Astrocyte of the spinal cord (primary cell): ENCODE data around the gene NEK9.
A peak's percentile ranks its signal among the peaks of the same experiment; 100 is the strongest.
"Not testable (repeated sequence)": the region's sequence is repeated elsewhere in the genome, so short reads cannot be mapped to it uniquely, and the experiment has no call there.

Source experiments
- DNase-seq: peaks from one replicate; pipeline ENCODE4 v3.0.0; 2011; ENCODE audit warnings: low read depth, low spot score
- H3K4me3 ChIP-seq: 2 replicates; pipeline ENCODE4 v1.5.1; 2011; ENCODE audit warnings: low read depth, mild to moderate bottlenecking, low read length, moderate library complexity
- CTCF ChIP-seq: IDR thresholded peaks from 2 replicates; pipeline ENCODE4 v1.5.1; 2012; ENCODE audit warnings: low read depth, mild to moderate bottlenecking, low read length, inconsistent platforms
- in situ Hi-C: cut with HindIII; loops from 2 replicates; pipeline ENCODE4 v1.10.0; 2017; ENCODE audit warnings: low sequenced_read_pairs

NEK9 gene

GRCh38 chr14:75156901-75157300 is 30.1 kb upstream of the NEK9 start:
- TF ChIP-seq CTCF: no peak
- H3K4me3 ChIP-seq: no peak overlapping the region
- in situ Hi-C loops: no loop called here
- peak; percentile 22 for DNase-seq

GRCh38 chr14:75156111-75156510 is 29.3 kb upstream of the NEK9 start:
- in situ Hi-C loops: no loop called here
- TF ChIP-seq CTCF: no peak

GRCh38 chr14:75155169-75155568 is 28.3 kb upstream of the NEK9 start:
- in situ Hi-C loops: no loop called here
- TF ChIP-seq CTCF: no peak
- no peak for DNase-seq
- H3K4me3 ChIP-seq: no peak overlapping the region

More at GRCh38 chr14:75156111-75156510, 29.3 kb upstream of the NEK9 start:
- no peak overlapping the region for H3K4me3 ChIP-seq
- DNase-seq: no peak

- TF ChIP-seq CTCF: no peak
Observed at GRCh38 chr14:75153295-75153694, 26.4 kb upstream of the NEK9 start.

GRCh38 chr14:75151851-75152250 is 25.0 kb upstream of the NEK9 start:
- no peak for DNase-seq
- in situ Hi-C loops: no loop called here
- no peak overlapping the region for H3K4me3 ChIP-seq
- no peak for TF ChIP-seq CTCF

More at GRCh38 chr14:75153295-75153694, 26.4 kb upstream of the NEK9 start:
- H3K4me3 ChIP-seq: no peak overlapping the region
- in situ Hi-C loops: no loop called here
- no peak for DNase-seq

- H3K4me3 ChIP-seq, DNase-seq, in situ Hi-C loops: not testable (repeated sequence)
Observed at GRCh38 chr14:75150637-75151036, 23.8 kb upstream of the NEK9 start.

GRCh38 chr14:75150150-75150549 is 23.3 kb upstream of the NEK9 start:
- no peak for DNase-seq
- in situ Hi-C loops: no loop called here
- no peak overlapping the region for H3K4me3 ChIP-seq
- no peak for TF ChIP-seq CTCF
